Endodermal cell (in vitro differentiated cells): ENCODE measurements around the gene CCDC57. TPM values are rescaled to one million over a fixed set of nuclear protein-coding genes. Genes with fewer than 3 reads are reported as not detected.

ENCODE experiments used
- DNase-seq: peaks from one replicate; pipeline ENCODE4 v3.0.0-alpha.2; 2017
- H3K27ac ChIP-seq: 2 replicates; pipeline ENCODE4 v1.5.1; 2013; ENCODE audit warnings: mild to moderate bottlenecking, low read depth, low read length, moderate library complexity
- H3K27me3 ChIP-seq: 2 replicates; pipeline ENCODE4 v1.6.1; 2013; ENCODE audit warnings: mild to moderate bottlenecking, low read length, moderate library complexity; ENCODE audit not compliant: insufficient read depth, control insufficient read depth, poor library complexity, severe bottlenecking
- H3K36me3 ChIP-seq: 2 replicates; pipeline ENCODE4 v1.7.0; 2013; ENCODE audit warnings: mild to moderate bottlenecking, low read length, moderate library complexity; ENCODE audit not compliant: control insufficient read depth, insufficient read depth
- H3K4me1 ChIP-seq: one replicate; pipeline ENCODE4 v1.7.0; 2013; ENCODE audit warnings: low read length; ENCODE audit not compliant: control insufficient read depth, insufficient read depth
- H3K4me3 ChIP-seq: 2 replicates; pipeline ENCODE4 v1.5.1; 2013; ENCODE audit warnings: mild to moderate bottlenecking, low read length, moderate library complexity
- H3K9ac ChIP-seq: 2 replicates; pipeline ENCODE4 v1.6.1; 2013; ENCODE audit warnings: mild to moderate bottlenecking, low read length, moderate library complexity; ENCODE audit not compliant: poor library complexity, severe bottlenecking; ENCODE audit errors: extremely low read depth
- H3K9me3 ChIP-seq: 2 replicates; pipeline ENCODE4 v1.6.1; 2013; ENCODE audit warnings: mild to moderate bottlenecking, low read length, moderate library complexity; ENCODE audit not compliant: control insufficient read depth
- H3K27ac Mint-ChIP-seq: 2 replicates; pipeline ENCODE4 v1.8.0; 2020; ENCODE audit warnings: mixed read lengths
- H3K27me3 Mint-ChIP-seq: 2 replicates; pipeline ENCODE4 v1.8.0; 2021; ENCODE audit warnings: mild to moderate bottlenecking, mixed read lengths; ENCODE audit not compliant: insufficient read depth
- H3K36me3 Mint-ChIP-seq: 2 replicates; pipeline ENCODE4 v1.8.0; 2020; ENCODE audit warnings: low read depth, mixed read lengths
- H3K4me1 Mint-ChIP-seq: 2 replicates; pipeline ENCODE4 v1.8.0; 2020; ENCODE audit warnings: mixed read lengths
- H3K4me3 Mint-ChIP-seq: 2 replicates; pipeline ENCODE4 v1.8.0; 2020; ENCODE audit warnings: mild to moderate bottlenecking, moderate library complexity, mixed read lengths
- H3K9me3 Mint-ChIP-seq: 2 replicates; pipeline ENCODE4 v1.8.0; 2020; ENCODE audit warnings: mild to moderate bottlenecking, mixed read lengths
- CTCF ChIP-seq: fragments of 200-600 bp; sonication (generic); conservative IDR thresholded peaks from 2 replicates; pipeline ENCODE4 v1.5.0; 2021; ENCODE audit warnings: antibody characterized with exemption, mild to moderate bottlenecking
- WGBS, 2 experiments: methylation state at CpG; one replicate each; pipeline versions ENCODE4 v1.1.5 to v1.1.7; 2013; ENCODE audit warnings: missing lambda C conversion rate in 2 of 2, mixed read lengths in 1 of 2; ENCODE audit not compliant: insufficient coverage in 1 of 2, insufficient read length in 1 of 2; 5-methylcytosine and 5-hydroxymethylcytosine counted together
- total RNA-seq, 2 donors: library from RNA; stranded (reverse); fragmentation: NEBNext Ultra II Directional in 1 of 2; extraction: Animal tissue kit (Norgen Biotek cat#: 25700) in 1 of 2; gene quantifications; 2 replicates in 1 of 2; 3 replicates in 1 of 2; pipeline ENCODE4 v1.2.1, GENCODE V29; 2021

CCDC57 gene
- total RNA-seq, 2 donors from 2014 or later: 61.8 to 82.8 TPM

GRCh38 chr17:82076018-82076784 lies 136.4 kb downstream of the CCDC57 start:
- no peaks in the 10 kb centered on the region for H3K9me3 Mint-ChIP-seq
- H3K9ac ChIP-seq: no peak overlapping the region
- no peak overlapping the region for H3K4me3 Mint-ChIP-seq
- TF ChIP-seq CTCF: no peak
- WGBS, 2 experiments: 93% methylated on average over 19 to 25 of the region's 25 CpGs
- peak overlapping the region; percentile 40 for H3K27ac ChIP-seq
- H3K4me1 Mint-ChIP-seq: no peaks in the 10 kb centered on the region
- H3K4me1 ChIP-seq: no peaks in the 10 kb centered on the region
- DNase-seq: no peak
- H3K27ac Mint-ChIP-seq: peak overlapping the region; percentile 35
- peaks cover 21% of the 10 kb centered on the region for H3K36me3 Mint-ChIP-seq
- peaks cover 13% of the 10 kb centered on the region for H3K36me3 ChIP-seq
- no peaks in the 10 kb centered on the region for H3K27me3 ChIP-seq
- no peak overlapping the region for H3K4me3 ChIP-seq
- H3K27me3 Mint-ChIP-seq: peaks cover 12% of the 10 kb centered on the region
- H3K9me3 ChIP-seq: no peaks in the 10 kb centered on the region

DNA sequence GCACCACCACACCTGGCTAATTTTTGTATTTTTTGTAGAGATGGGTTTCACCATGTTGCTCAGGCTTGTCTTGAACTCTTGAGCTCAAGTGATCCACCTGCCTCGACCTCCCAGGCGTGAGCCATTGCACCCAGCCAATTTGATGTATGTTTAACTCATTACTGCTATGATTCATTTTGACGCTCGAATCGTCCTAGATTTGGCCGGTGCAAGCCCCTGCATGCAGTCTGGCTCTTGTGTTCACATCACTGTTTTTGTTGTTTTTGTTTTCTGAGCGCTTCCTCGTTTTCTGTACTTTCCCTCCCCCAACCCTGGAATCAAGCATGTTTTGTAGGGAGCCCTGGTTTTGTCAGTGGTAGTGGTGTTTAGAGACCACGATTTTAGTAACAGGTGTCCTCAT lies 139.2 kb downstream of the CCDC57 start:
- 85 to 89% methylated on average over 7 to 9 of the region's 9 CpGs for WGBS, 2 experiments
- H3K36me3 ChIP-seq: no peaks in the 10 kb centered on the region
- H3K4me1 ChIP-seq: no peaks in the 10 kb centered on the region
- H3K27ac Mint-ChIP-seq: no peak overlapping the region
- TF ChIP-seq CTCF: no peak
- H3K9me3 ChIP-seq: no peaks in the 10 kb centered on the region
- no peak overlapping the region for H3K27ac ChIP-seq
- no peak overlapping the region for H3K4me3 Mint-ChIP-seq
- H3K9me3 Mint-ChIP-seq: no peaks in the 10 kb centered on the region
- no peak overlapping the region for H3K9ac ChIP-seq
- no peak overlapping the region for H3K4me3 ChIP-seq
- peaks cover 10% of the 10 kb centered on the region for H3K27me3 ChIP-seq
- H3K27me3 Mint-ChIP-seq: peaks cover 22% of the 10 kb centered on the region
- peaks cover 3% of the 10 kb centered on the region for H3K36me3 Mint-ChIP-seq
- no peak for DNase-seq
- no peaks in the 10 kb centered on the region for H3K4me1 Mint-ChIP-seq

- Histone ChIP-seq H3K36me3 (no peaks in the 10 kb centered on the region), H3K27ac (no peak overlapping the region), H3K4me1 (no peaks in the 10 kb centered on the region), H3K9ac (no peak overlapping the region), H3K4me3 (no peak overlapping the region), H3K27me3 (peaks cover 10% of the 10 kb centered on the region), H3K9me3 (no peaks in the 10 kb centered on the region)
- Mint-ChIP-seq H3K36me3 (no peaks in the 10 kb centered on the region), H3K27ac (no peak overlapping the region), H3K4me3 (no peak overlapping the region), H3K27me3 (peaks cover 22% of the 10 kb centered on the region), H3K9me3 (no peaks in the 10 kb centered on the region), H3K4me1 (no peaks in the 10 kb centered on the region)
- no peak for DNase-seq
- no peak for TF ChIP-seq CTCF
- 93 to 94% methylated on average over 3 to 5 of the region's 6 CpGs for WGBS, 2 experiments
Measured at GRCh38 chr17:82072827-82073226, 139.8 kb downstream of the CCDC57 start.
